NCI-H1092 treated with DMSO at 0.1 percent for 48 hours (cell line): ENCODE results near the gene TINCR.
A peak's percentile ranks its signal among the peaks of the same experiment; 100 is the strongest.
"Not testable (repeated sequence)": the region's sequence is repeated elsewhere in the genome, so short reads cannot be mapped to it uniquely, and the experiment has no call there.

ENCODE experiments used
- DNase-seq: peaks from one replicate; lab custom pipeline; 2025; lab: John Stamatoyannopoulos, UW

TINCR gene

GRCh38 chr19:5558101-5558621, 9.6 kb downstream of the TINCR start:
- DNase-seq, result no peak

- no peak for DNase-seq
Observed at GRCh38 chr19:5557691-5558090, 10.1 kb downstream of the TINCR start.

GRCh38 chr19:5554828-5555227, 12.9 kb downstream of the TINCR start:
- no peak for DNase-seq

GRCh38 chr19:5553892-5554291, 13.9 kb downstream of the TINCR start:
- DNase-seq, result no peak

- no peak for DNase-seq
Observed at GRCh38 chr19:5547881-5548280, 19.9 kb downstream of the TINCR start.

- DNase-seq, result no peak
Observed at GRCh38 chr19:5545984-5546383, 21.8 kb downstream of the TINCR start.

- DNase-seq, result no peak
Observed at GRCh38 chr19:5545051-5545450, 22.7 kb downstream of the TINCR start.

GRCh38 chr19:5542665-5543064, 25.1 kb downstream of the TINCR start:
- DNase-seq, result no peak

- no peak for DNase-seq
Observed at GRCh38 chr19:5541456-5541855, 26.3 kb downstream of the TINCR start.

GRCh38 chr19:5540208-5540607, 27.5 kb downstream of the TINCR start:
- no peak for DNase-seq

GRCh38 chr19:5537870-5538269, 29.9 kb downstream of the TINCR start:
- DNase-seq, result no peak

- DNase-seq, result not testable (repeated sequence)
Observed at GRCh38 chr19:5536982-5537579, 30.7 kb downstream of the TINCR start.

GRCh38 chr19:5536337-5536894, 31.3 kb downstream of the TINCR start:
- DNase-seq, result peak; percentile 35

- DNase-seq, result no peak
Observed at GRCh38 chr19:5534787-5535586, 32.8 kb downstream of the TINCR start.

- DNase-seq, result no peak
Observed at GRCh38 chr19:5533257-5533656, 34.5 kb downstream of the TINCR start.

GRCh38 chr19:5530701-5531100, 37.1 kb downstream of the TINCR start:
- no peak for DNase-seq

- no peak for DNase-seq
Observed at GRCh38 chr19:5526691-5527090, 41.1 kb downstream of the TINCR start.

- DNase-seq, result no peak
Observed at GRCh38 chr19:5524081-5524480, 43.7 kb downstream of the TINCR start.

- DNase-seq, result no peak
Observed at GRCh38 chr19:5522106-5522505, 45.6 kb downstream of the TINCR start.

GRCh38 chr19:5520501-5520900, 47.3 kb downstream of the TINCR start:
- no peak for DNase-seq

- no peak for DNase-seq
Observed at GRCh38 chr19:5519076-5519475, 48.7 kb downstream of the TINCR start.

GRCh38 chr19:5515737-5516136, 52.0 kb downstream of the TINCR start:
- DNase-seq, result no peak

GRCh38 chr19:5514001-5514400, 53.8 kb downstream of the TINCR start:
- DNase-seq, result no peak
